ENCODE data around the gene NEK2.

NEK2 gene

DNA sequence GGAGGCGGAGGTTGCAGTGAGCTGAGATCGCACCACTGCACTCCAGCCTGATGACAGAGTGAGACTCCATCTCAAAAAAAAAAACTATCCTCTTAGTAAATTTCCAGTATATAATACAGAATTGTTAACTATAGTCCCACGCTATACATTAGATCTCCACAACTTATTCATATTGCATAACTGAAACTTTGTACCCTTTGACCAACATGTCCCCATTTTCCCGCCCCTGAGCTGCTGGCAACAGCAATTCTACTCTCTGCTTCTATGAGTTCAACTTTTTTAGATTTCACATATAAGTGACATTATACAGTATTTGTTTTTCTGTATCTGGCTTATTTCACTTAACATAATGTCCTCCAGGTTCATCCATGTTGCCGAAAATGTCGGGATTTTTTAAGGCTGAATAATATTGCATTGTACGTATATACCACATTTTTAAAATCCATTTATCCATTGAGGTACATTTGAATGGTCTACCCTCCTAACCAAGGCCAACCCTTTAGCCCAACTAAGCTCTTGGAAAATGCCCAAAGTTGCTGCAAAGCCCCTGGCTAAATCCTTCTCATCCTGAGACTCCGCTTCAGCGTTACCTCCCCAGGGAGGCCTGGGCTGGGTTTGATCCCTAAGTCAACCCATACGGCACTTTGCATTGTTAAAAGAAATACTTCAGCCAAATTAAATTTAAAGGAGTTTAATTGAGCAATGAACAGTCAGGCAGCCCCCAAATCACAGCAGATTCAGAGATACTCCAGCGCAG lies 34.2 kb downstream of the NEK2 start:
- Histone ChIP-seq H3K9me2 (replicated peaks; ENCODE audit: insufficient read depth, low read length) (no peaks in the 10 kb centered on the region), H3K27me3 (ENCODE audit: low read length) (no peaks in the 10 kb centered on the region), H3K36me3 (ENCODE audit: low read length) (no peaks in the 10 kb centered on the region), H3F3A (ENCODE audit: insufficient read depth) (no peaks in the 10 kb centered on the region), H3K4me2 (ENCODE audit: low read depth, low read length, poor library complexity, severe bottlenecking) (no peak overlapping the region), H3K4me3 (ENCODE audit: insufficient read depth, low read length, poor library complexity, severe bottlenecking) (no peak overlapping the region), H3K79me2 (ENCODE audit: insufficient read depth, low read length) (no peaks in the 10 kb centered on the region), H3K9ac (ENCODE audit: low read length) (no peak overlapping the region), H3K27ac (ENCODE audit: low read depth, low read length) (no peak overlapping the region), H4K20me1 (ENCODE audit: low read depth, low read length) (no peaks in the 10 kb centered on the region), H3K9me3 (ENCODE audit: insufficient read depth, low read length) (no peaks in the 10 kb centered on the region), H2AFZ (ENCODE audit: low read depth, low read length, severe bottlenecking) (no peak overlapping the region)
- TF ChIP-seq EZH2phosphoT487 (conservative IDR thresholded peaks at IDR 0.05; ENCODE audit: low read length), result no peak
- TF ChIP-seq, protein P1, sequence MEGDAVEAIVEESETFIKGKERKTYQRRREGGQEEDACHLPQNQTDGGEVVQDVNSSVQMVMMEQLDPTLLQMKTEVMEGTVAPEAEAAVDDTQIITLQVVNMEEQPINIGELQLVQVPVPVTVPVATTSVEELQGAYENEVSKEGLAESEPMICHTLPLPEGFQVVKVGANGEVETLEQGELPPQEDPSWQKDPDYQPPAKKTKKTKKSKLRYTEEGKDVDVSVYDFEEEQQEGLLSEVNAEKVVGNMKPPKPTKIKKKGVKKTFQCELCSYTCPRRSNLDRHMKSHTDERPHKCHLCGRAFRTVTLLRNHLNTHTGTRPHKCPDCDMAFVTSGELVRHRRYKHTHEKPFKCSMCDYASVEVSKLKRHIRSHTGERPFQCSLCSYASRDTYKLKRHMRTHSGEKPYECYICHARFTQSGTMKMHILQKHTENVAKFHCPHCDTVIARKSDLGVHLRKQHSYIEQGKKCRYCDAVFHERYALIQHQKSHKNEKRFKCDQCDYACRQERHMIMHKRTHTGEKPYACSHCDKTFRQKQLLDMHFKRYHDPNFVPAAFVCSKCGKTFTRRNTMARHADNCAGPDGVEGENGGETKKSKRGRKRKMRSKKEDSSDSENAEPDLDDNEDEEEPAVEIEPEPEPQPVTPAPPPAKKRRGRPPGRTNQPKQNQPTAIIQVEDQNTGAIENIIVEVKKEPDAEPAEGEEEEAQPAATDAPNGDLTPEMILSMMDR (IDR thresholded peaks at IDR 0.05; ENCODE audit: insufficient read depth, low read length, poor library complexity, severe bottlenecking), result no peak

DNA sequence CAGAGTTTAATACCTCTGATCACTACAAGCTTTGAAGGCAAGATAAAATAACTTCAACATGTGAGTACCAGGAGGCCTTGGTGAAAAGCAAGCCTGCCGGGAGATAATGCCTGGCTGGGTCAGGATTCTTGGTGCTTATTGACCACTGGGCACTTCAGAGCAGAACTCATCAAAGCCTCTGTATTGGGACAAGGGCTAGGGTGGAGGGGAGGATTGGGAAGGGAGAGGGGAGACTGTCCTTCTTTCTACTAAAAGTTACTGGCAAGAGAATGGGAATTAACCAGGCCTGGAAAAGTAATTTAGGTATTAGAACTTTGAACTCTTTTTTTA lies 35.2 kb downstream of the NEK2 start:
- Histone ChIP-seq H4K20me1 (ENCODE audit: low read depth, low read length) (no peaks in the 10 kb centered on the region), H3K4me2 (ENCODE audit: low read depth, low read length, poor library complexity, severe bottlenecking) (no peak overlapping the region), H3K27me3 (ENCODE audit: low read length) (no peaks in the 10 kb centered on the region), H3F3A (ENCODE audit: insufficient read depth) (no peaks in the 10 kb centered on the region), H3K4me3 (ENCODE audit: insufficient read depth, low read length, poor library complexity, severe bottlenecking) (no peak overlapping the region), H3K79me2 (ENCODE audit: insufficient read depth, low read length) (no peaks in the 10 kb centered on the region), H3K27ac (ENCODE audit: low read depth, low read length) (no peak overlapping the region), H3K9me2 (replicated peaks; ENCODE audit: insufficient read depth, low read length) (no peaks in the 10 kb centered on the region), H3K36me3 (ENCODE audit: low read length) (no peaks in the 10 kb centered on the region), H3K9ac (ENCODE audit: low read length) (no peak overlapping the region), H3K9me3 (ENCODE audit: insufficient read depth, low read length) (no peaks in the 10 kb centered on the region), H2AFZ (ENCODE audit: low read depth, low read length, severe bottlenecking) (no peak overlapping the region)
- TF ChIP-seq, protein P1 (IDR thresholded peaks at IDR 0.05; ENCODE audit: insufficient read depth, low read length, poor library complexity, severe bottlenecking), result no peak
- no peak for TF ChIP-seq EZH2phosphoT487 (conservative IDR thresholded peaks at IDR 0.05; ENCODE audit: low read length)

DNA sequence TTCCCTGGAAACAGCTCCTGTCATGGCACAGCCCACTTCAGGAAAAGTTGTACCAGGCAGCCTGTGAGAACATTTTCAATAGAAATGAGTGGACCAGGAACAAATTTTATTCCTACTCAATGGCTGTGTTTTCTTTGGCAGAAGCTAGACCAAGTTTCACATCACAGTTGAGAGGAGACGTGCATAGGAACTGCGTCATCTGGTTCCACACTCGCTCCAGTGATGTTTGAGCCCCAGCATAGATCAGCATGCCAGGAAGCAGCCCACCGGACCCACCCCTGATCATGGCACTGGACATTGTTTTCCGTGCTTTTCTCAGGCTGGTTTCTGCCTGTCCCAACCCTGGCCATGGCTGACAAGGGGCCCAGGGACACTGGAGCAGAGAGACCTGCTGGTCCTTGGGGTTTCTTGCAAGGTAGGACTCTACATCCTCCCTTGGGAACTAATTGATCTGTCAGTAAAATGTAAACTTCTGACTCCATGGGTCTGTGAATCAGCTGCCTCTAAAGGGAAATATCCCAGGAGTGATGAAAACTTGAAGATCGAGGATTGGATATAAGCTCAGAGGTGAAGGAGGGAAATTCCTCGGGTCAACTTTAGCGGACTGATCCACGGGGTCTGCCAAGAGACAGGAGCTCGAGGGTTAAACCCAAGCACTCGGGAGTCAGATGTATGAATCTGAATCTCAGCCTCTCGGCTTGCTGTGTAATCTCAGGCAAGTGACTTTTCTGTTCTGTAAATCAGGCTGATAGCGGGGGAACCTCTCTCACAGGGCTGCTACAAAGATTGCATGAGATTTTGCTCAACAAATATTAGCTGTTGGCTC lies 35.7 kb downstream of the NEK2 start:
- Histone ChIP-seq H3F3A (ENCODE audit: insufficient read depth) (no peaks in the 10 kb centered on the region), H3K9me2 (replicated peaks; ENCODE audit: insufficient read depth, low read length) (no peaks in the 10 kb centered on the region), H3K4me2 (ENCODE audit: low read depth, low read length, poor library complexity, severe bottlenecking) (no peak overlapping the region), H4K20me1 (ENCODE audit: low read depth, low read length) (no peaks in the 10 kb centered on the region), H3K27ac (ENCODE audit: low read depth, low read length) (no peak overlapping the region), H3K27me3 (ENCODE audit: low read length) (no peaks in the 10 kb centered on the region), H2AFZ (ENCODE audit: low read depth, low read length, severe bottlenecking) (no peak overlapping the region), H3K9ac (ENCODE audit: low read length) (no peak overlapping the region), H3K36me3 (ENCODE audit: low read length) (no peaks in the 10 kb centered on the region), H3K79me2 (ENCODE audit: insufficient read depth, low read length) (no peaks in the 10 kb centered on the region), H3K9me3 (ENCODE audit: insufficient read depth, low read length) (no peaks in the 10 kb centered on the region), H3K4me3 (ENCODE audit: insufficient read depth, low read length, poor library complexity, severe bottlenecking) (no peak overlapping the region)
- no peak for TF ChIP-seq EZH2phosphoT487 (conservative IDR thresholded peaks at IDR 0.05; ENCODE audit: low read length)
- TF ChIP-seq, protein P1 (IDR thresholded peaks at IDR 0.05; ENCODE audit: insufficient read depth, low read length, poor library complexity, severe bottlenecking), result no peak

Data from SU-DHL-6 (cell line).